GM12891 (cell line): ENCODE data around the gene TCF12.
"Not testable (repeated sequence)": the region's sequence is repeated elsewhere in the genome, so short reads cannot be mapped to it uniquely, and the experiment has no call there.

Experiments used
- DNase-seq: peaks from one replicate; pipeline ENCODE4 v3.0.0; 2011; ENCODE audit warnings: low spot score; ENCODE audit not compliant: insufficient read length
- FAIRE-seq: peaks from 2 replicates; lab custom pipeline; 2011; peaks lifted over from hg19 to GRCh38; lab: Jason Lieb, UNC
- PAX5 ChIP-seq: IDR thresholded peaks from 2 replicates; pipeline ENCODE4 v1.6.1; 2011; ENCODE audit warnings: low read length, moderate library complexity, mild to moderate bottlenecking; ENCODE audit not compliant: insufficient read depth, severe bottlenecking
- POLR2A ChIP-seq: IDR thresholded peaks from 2 replicates; pipeline ENCODE4 v1.6.1; 2011; ENCODE audit warnings: low read depth, low read length, control low read depth
- POLR2AphosphoS5 ChIP-seq: IDR thresholded peaks from 2 replicates; pipeline ENCODE4 v1.6.1; 2011; ENCODE audit warnings: low read depth, low read length, control low read depth
- POU2F2 ChIP-seq: IDR thresholded peaks from 2 replicates; pipeline ENCODE4 v1.6.1; 2011; ENCODE audit warnings: low read depth, mild to moderate bottlenecking, control low read depth, low read length, moderate library complexity
- SPI1 ChIP-seq: IDR thresholded peaks from 2 replicates; pipeline ENCODE4 v1.6.1; 2011; ENCODE audit warnings: low read depth, low read length, control low read depth
- TAF1 ChIP-seq: IDR thresholded peaks from 2 replicates; pipeline ENCODE4 v1.6.1; 2011; ENCODE audit warnings: low read depth, low read length, control low read depth

TCF12 gene

DNA sequence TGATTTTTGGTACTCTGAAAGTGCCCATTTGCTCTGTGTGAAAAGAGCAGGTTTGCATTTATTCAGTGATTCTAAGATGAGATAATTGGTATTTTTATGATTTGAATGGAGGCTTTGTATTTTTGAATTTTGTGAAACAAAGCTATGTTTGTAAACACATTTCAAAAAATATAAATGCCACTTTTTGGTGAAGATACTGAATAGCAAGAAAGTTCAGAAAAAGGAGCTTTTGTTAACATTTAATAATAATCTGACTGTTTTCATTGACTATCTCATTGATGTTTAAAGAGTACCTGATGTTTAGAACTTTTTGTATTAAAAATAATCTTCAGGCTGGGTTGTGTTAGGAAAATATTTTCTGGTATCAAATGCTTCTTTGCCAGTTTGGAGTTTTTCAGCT, 23.7 kb downstream of the TCF12 start:
- DNase-seq (no peak), FAIRE-seq (no peak)
- no peak for TF ChIP-seq POLR2A
- no peak for TF ChIP-seq SPI1
- TF ChIP-seq POLR2AphosphoS5, result no peak
- TF ChIP-seq TAF1, result no peak
- no peak for TF ChIP-seq PAX5
- no peak for TF ChIP-seq POU2F2

DNA sequence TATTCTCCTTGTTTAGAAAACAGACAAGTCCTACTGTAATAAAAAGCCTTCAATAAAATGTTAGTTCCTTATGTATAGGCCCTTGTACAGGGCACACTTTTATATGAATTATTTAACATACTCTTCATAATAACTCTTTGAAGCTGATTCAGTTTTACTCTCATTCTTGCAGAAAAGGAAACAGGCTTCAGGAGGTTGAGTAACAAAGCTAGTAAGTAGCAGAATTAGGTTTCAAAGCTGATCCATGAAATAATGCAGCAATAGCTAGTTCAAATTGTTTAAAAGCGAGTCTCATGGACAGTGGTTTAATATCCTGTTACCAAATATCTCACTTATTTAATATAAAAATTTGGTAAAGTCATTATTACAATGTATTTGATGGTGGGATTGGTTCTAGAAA, 25.0 kb downstream of the TCF12 start:
- DNase-seq, result no peak
- FAIRE-seq, result no peak

DNA sequence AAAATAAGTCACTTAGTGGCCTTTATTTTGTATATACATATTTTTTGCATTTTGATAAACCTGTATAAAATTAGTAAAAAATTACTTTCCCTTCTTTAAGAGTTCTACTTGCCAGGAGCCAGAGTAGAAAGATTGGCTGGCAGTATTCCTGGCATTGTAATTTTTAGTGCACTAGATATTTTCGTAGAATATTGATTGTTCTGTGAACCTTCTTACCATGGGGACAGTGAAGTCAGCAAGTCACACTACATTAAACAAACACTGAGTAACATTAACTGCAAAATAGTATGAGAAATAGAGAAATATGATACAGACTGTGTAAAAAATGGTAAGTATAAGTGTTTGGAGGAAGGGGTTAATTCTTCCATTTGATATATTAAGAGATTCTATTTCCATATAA, 26.0 kb downstream of the TCF12 start:
- FAIRE-seq, result no peak
- DNase-seq, result no peak
- TF ChIP-seq POU2F2 (no peak), POLR2A (no peak)

More for the DNA sequence above, 25.0 kb downstream of the TCF12 start:
- TF ChIP-seq PAX5 (no peak), TAF1 (no peak), SPI1 (no peak), POLR2AphosphoS5 (no peak), POLR2A (no peak), POU2F2 (no peak)

DNA sequence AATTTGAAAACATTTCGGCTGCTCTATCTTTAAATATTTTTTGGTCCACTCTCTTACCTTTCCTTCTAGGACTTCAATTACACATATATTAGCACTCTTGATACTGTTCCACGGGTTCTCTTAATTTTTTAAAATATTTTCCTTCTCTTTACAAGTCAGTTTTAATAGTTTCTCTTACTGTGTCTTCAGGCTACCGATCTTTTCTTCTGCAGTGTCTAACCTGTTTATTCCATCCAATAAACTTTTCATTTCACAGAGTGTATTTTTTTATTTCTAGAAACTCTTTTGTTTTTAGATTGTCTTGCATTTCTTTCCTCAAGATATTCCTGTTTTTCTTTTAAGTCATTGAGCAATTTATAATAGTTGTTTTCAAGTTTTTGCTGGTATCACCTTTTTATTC, 27.7 kb downstream of the TCF12 start:
- FAIRE-seq, result no peak
- DNase-seq, result no peak
- TF ChIP-seq POLR2AphosphoS5, result no peak
- TF ChIP-seq PAX5, result no peak
- TF ChIP-seq SPI1, result no peak
- no peak for TF ChIP-seq POLR2A
- no peak for TF ChIP-seq POU2F2
- TF ChIP-seq TAF1, result no peak

DNA sequence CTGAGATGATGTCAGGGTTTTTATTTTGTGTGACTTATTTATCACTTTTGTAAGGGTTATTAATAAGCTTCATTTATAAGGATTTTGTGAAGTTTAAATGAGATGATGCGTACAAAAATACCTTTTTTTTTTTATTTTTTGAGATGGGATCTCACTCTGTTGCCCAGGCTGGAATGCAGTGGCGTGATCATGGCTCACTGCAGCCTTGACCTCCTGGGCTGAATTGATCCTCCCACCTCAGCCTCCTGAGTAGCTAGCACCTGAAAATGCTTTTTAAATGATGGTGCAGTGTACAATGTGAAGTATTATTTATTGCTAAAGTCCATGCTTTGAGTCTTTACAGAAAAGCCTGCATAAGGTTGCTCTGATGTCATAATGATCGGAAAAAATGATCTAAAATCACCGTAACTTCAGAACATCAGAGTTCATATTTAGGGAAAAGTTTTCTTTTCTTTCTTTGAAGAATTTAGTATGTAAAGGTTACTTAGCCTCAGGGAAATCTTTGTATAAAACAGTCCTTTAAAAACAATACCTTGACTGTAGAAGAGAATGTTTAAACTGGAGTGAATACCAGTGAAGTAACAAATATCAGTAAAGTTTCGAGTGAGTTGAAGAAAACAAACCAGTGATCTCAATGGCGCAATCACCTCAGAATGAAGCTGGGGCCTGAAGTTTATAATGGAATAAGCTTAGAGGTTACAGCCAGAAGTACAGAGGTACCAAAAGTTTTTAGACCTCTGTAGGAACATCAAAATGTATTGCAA, 29.7 kb downstream of the TCF12 start:
- FAIRE-seq, result no peak
- DNase-seq, result no peak
- TF ChIP-seq POU2F2 (no peak), PAX5 (no peak), SPI1 (no peak), POLR2A (no peak), TAF1 (no peak), POLR2AphosphoS5 (no peak)

DNA sequence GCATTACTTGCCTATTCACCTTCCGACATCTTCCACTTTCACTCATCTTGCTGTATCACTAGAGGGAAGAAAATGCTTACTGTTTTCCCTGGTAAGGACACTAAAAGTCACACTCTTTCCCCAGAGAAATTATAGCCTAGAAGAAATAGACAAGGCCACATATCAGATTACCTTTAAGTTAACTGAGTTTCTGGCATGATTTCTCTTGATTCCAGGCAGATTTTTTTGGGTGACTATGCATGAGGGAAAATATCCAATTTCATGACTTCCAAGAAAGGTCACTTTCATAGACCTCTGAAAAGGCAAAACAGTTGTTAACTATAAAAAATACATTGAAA, 30.3 kb downstream of the TCF12 start:
- TF ChIP-seq POLR2AphosphoS5 (no peak), TAF1 (no peak), PAX5 (no peak), SPI1 (no peak), POU2F2 (no peak), POLR2A (no peak)
- FAIRE-seq (peak; percentile 68), DNase-seq (no peak)

DNA sequence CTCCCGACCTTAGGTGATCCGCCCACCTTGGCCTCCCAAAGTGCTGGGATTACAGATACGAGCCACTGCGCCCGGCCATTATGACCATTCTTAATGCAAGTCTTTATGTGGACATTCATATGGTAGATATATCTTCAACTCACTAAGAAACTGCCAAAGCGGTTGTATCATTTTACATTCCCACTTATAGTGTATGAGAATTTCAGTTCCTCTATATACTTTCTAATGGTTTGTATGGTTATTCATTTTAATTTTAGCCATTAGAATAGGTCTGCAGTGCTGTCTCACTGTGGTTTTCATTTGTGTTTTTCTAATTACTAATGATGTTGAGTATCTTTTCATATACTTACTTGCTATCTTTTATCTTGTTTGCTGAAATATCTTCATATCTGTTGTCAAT, 32.5 kb downstream of the TCF12 start:
- DNase-seq (no peak), FAIRE-seq (peak; percentile 16)
- TF ChIP-seq POLR2AphosphoS5 (no peak), SPI1 (peak; percentile 90)

DNA sequence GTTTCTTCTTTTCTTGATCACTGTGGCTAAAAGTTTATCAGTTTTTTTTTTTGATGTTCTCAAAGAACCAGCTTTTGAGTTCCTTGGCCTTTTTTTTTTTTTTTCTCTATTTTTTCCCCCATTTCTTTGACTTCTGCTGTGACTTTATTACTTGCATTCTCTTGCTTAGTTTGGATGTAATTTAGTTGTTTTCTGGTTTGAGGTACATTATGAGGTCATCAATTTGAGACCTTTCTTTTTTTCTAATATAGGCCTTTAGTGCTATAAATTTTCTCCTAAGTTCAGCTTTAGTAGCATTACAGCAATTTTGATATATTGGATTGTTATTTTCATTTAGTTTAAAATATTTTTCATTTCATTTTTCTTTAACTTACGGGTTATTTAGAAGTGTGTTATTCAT, 35.3 kb downstream of the TCF12 start:
- FAIRE-seq (no peak), DNase-seq (no peak)
- TF ChIP-seq SPI1 (no peak), POLR2A (no peak), POLR2AphosphoS5 (no peak), POU2F2 (no peak), PAX5 (no peak), TAF1 (no peak)

DNA sequence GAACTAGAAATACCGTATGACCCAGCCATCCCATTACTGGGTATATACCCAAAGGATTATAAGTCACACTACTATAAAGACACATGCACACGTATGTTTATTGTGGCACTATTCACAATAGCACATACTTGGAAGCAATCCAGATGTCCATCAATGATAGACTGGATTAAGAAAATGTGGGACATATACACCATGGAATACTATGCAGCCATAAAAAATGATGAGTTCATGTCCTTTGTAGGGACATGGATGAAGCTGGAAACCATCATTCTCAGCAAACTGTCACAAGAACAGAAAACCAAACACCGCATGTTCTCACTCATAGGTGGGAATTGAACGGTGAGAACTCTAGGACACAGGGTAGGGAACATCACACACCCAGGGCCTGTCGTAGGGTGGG, 36.6 kb downstream of the TCF12 start:
- FAIRE-seq, DNase-seq: not testable (repeated sequence)

DNA sequence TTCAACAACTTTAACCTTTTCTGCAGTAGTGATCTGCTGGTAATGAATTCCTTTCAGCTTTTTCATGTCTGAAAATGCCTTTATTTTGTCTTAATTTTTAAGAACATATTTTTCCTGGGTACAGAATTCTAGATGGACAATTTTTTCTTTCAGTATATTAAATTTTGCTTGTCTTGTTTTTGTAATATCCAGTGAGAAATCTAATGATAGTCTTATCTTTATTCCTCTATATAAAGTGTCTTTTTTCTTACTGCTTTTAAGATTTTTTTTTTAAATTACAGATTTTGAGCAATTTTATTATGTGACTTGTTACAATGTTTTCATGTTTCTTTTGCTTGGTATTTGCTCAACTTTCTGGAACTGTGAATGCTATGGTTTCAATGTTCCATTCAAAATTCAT, 38.1 kb downstream of the TCF12 start:
- DNase-seq (no peak), FAIRE-seq (no peak)
- TF ChIP-seq POLR2AphosphoS5 (no peak), POLR2A (no peak), POU2F2 (no peak), TAF1 (no peak), PAX5 (no peak)
